SK-N-SH (cell line): Measurements from ENCODE around the gene TDRKH.

Experiments
- FOSL2 ChIP-seq: IDR thresholded peaks from 2 replicates; pipeline ENCODE4 v1.4.0; 2012; ENCODE audit warnings: low read depth, mild to moderate bottlenecking, moderate library complexity, borderline replicate concordance
- GABPA ChIP-seq: IDR thresholded peaks from 2 replicates; pipeline ENCODE4 v1.4.0; 2012; ENCODE audit warnings: low read depth, mild to moderate bottlenecking
- GATA2 ChIP-seq: sonication (generic); formaldehyde crosslinking; IDR thresholded peaks from 2 replicates; pipeline ENCODE4 v1.5.0; 2020; ENCODE audit warnings: mild to moderate bottlenecking, missing genetic modification reagents
- MXI1 ChIP-seq: IDR thresholded peaks from 2 replicates; pipeline ENCODE4 v1.6.1; 2012; ENCODE audit warnings: mild to moderate bottlenecking, low read depth, low read length, improper control_type of control experiment
- POLR2AphosphoS5 ChIP-seq: IDR thresholded peaks from 2 replicates; pipeline ENCODE4 v1.6.1; 2012; ENCODE audit warnings: low read depth, low read length
- RAD21 ChIP-seq: IDR thresholded peaks from 2 replicates; pipeline ENCODE4 v1.6.1; 2012; ENCODE audit warnings: mild to moderate bottlenecking, low read length
- RFX5 ChIP-seq: IDR thresholded peaks from 2 replicates; pipeline ENCODE4 v1.6.1; 2012; ENCODE audit warnings: mild to moderate bottlenecking, improper control_type of control experiment, low read length
- SIN3A ChIP-seq: IDR thresholded peaks from 2 replicates; pipeline ENCODE4 v1.6.1; 2012; ENCODE audit warnings: low read depth, mild to moderate bottlenecking, low read length, moderate library complexity, borderline replicate concordance
- SMC3 ChIP-seq: IDR thresholded peaks from 2 replicates; pipeline ENCODE4 v1.6.1; 2012; ENCODE audit warnings: low read depth, low read length, improper control_type of control experiment
- YY1 ChIP-seq: IDR thresholded peaks from 2 replicates; pipeline ENCODE4 v1.4.0; 2012; ENCODE audit warnings: low read depth, mild to moderate bottlenecking
- TF ChIP-seq, protein P1 (sequence below): fragments of 200-600 bp; sonication (generic); IDR thresholded peaks from 2 replicates; pipeline ENCODE4 v1.6.1; 2017; ENCODE audit warnings: antibody characterized with exemption, mild to moderate bottlenecking, moderate library complexity
- TF ChIP-seq, protein P2 (sequence below): IDR thresholded peaks from 2 replicates; pipeline ENCODE4 v1.4.0; 2012; ENCODE audit warnings: low read depth
- TF ChIP-seq, protein P3 (sequence below): IDR thresholded peaks from 2 replicates; pipeline ENCODE4 v1.6.1; 2012; ENCODE audit warnings: mild to moderate bottlenecking, low read depth, low read length, moderate library complexity

DNA sequence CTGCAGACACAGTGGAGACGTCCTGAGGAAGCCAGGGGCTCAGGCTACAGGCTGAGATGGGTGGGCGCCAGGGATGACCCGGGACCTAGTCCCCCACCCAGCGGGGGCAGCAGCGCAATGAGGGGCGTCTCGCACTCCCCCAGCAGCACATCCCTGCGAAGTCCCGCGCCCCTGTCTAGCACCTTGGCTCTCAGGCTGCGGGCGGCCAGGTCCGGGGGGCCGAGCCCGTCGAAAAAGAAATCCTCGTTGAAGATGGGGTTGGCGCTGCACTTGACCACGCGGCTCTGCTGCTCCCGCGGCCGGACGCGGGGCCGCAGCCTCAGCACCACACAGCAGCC, 47.6 kb upstream of the TDRKH start:
- TF ChIP-seq, protein P1, sequence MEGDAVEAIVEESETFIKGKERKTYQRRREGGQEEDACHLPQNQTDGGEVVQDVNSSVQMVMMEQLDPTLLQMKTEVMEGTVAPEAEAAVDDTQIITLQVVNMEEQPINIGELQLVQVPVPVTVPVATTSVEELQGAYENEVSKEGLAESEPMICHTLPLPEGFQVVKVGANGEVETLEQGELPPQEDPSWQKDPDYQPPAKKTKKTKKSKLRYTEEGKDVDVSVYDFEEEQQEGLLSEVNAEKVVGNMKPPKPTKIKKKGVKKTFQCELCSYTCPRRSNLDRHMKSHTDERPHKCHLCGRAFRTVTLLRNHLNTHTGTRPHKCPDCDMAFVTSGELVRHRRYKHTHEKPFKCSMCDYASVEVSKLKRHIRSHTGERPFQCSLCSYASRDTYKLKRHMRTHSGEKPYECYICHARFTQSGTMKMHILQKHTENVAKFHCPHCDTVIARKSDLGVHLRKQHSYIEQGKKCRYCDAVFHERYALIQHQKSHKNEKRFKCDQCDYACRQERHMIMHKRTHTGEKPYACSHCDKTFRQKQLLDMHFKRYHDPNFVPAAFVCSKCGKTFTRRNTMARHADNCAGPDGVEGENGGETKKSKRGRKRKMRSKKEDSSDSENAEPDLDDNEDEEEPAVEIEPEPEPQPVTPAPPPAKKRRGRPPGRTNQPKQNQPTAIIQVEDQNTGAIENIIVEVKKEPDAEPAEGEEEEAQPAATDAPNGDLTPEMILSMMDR: no peak
- no peak for TF ChIP-seq FOSL2
- TF ChIP-seq, protein P2, sequence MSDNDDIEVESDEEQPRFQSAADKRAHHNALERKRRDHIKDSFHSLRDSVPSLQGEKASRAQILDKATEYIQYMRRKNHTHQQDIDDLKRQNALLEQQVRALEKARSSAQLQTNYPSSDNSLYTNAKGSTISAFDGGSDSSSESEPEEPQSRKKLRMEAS: no peak
- no peak for TF ChIP-seq MXI1
- no peak for TF ChIP-seq SIN3A
- TF ChIP-seq POLR2AphosphoS5: no peak
- TF ChIP-seq YY1: no peak
- TF ChIP-seq GABPA: no peak
- TF ChIP-seq, protein P3, sequence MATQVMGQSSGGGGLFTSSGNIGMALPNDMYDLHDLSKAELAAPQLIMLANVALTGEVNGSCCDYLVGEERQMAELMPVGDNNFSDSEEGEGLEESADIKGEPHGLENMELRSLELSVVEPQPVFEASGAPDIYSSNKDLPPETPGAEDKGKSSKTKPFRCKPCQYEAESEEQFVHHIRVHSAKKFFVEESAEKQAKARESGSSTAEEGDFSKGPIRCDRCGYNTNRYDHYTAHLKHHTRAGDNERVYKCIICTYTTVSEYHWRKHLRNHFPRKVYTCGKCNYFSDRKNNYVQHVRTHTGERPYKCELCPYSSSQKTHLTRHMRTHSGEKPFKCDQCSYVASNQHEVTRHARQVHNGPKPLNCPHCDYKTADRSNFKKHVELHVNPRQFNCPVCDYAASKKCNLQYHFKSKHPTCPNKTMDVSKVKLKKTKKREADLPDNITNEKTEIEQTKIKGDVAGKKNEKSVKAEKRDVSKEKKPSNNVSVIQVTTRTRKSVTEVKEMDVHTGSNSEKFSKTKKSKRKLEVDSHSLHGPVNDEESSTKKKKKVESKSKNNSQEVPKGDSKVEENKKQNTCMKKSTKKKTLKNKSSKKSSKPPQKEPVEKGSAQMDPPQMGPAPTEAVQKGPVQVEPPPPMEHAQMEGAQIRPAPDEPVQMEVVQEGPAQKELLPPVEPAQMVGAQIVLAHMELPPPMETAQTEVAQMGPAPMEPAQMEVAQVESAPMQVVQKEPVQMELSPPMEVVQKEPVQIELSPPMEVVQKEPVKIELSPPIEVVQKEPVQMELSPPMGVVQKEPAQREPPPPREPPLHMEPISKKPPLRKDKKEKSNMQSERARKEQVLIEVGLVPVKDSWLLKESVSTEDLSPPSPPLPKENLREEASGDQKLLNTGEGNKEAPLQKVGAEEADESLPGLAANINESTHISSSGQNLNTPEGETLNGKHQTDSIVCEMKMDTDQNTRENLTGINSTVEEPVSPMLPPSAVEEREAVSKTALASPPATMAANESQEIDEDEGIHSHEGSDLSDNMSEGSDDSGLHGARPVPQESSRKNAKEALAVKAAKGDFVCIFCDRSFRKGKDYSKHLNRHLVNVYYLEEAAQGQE: no peak
- no peak for TF ChIP-seq RFX5
- TF ChIP-seq GATA2: no peak
- TF ChIP-seq RAD21: no peak
- no peak for TF ChIP-seq SMC3
